Measurements from ENCODE around the gene MYZAP.
A peak's percentile ranks its signal among the peaks of the same experiment; 100 is the strongest.

MYZAP gene

GRCh38 chr15:57565311-57565710 is 26.4 kb upstream of the MYZAP start:
- DNase-seq: peak; percentile 25

GRCh38 chr15:57566834-57567233 is 24.9 kb upstream of the MYZAP start:
- no peak for DNase-seq

GRCh38 chr15:57567891-57568290 is 23.8 kb upstream of the MYZAP start:
- DNase-seq: no peak

- no peak for DNase-seq
Observed at GRCh38 chr15:57568299-57568698, 23.4 kb upstream of the MYZAP start.

GRCh38 chr15:57570340-57570739 is 21.4 kb upstream of the MYZAP start:
- no peak for DNase-seq

- no peak for DNase-seq
Observed at GRCh38 chr15:57570994-57571393, 20.7 kb upstream of the MYZAP start.

- no peak for DNase-seq
Observed at GRCh38 chr15:57571725-57572124, 20.0 kb upstream of the MYZAP start.

GRCh38 chr15:57572468-57572867 is 19.2 kb upstream of the MYZAP start:
- DNase-seq: no peak

GRCh38 chr15:57573151-57573550 is 18.6 kb upstream of the MYZAP start:
- no peak for DNase-seq

- DNase-seq: no peak
Observed at GRCh38 chr15:57575363-57575762, 16.3 kb upstream of the MYZAP start.

- DNase-seq: no peak
Observed at GRCh38 chr15:57578288-57578900, 13.3 kb upstream of the MYZAP start.

- no peak for DNase-seq
Observed at GRCh38 chr15:57580428-57580827, 11.3 kb upstream of the MYZAP start.

GRCh38 chr15:57580866-57581265 is 10.8 kb upstream of the MYZAP start:
- no peak for DNase-seq

- no peak for DNase-seq
Observed at GRCh38 chr15:57582090-57582489, 9.6 kb upstream of the MYZAP start.

- DNase-seq: no peak
Observed at GRCh38 chr15:57583282-57583681, 8.4 kb upstream of the MYZAP start.

GRCh38 chr15:57583720-57584119 is 8.0 kb upstream of the MYZAP start:
- no peak for DNase-seq

GRCh38 chr15:57586661-57587424 is 4.9 kb upstream of the MYZAP start:
- no peak for DNase-seq

- no peak for DNase-seq
Observed at GRCh38 chr15:57589281-57589680, 2.4 kb upstream of the MYZAP start.

- no peak for DNase-seq
Observed at GRCh38 chr15:57589754-57590153, 1.9 kb upstream of the MYZAP start.

- no peak for DNase-seq
Observed at GRCh38 chr15:57591237-57591821, 375 bp upstream of the MYZAP start.

- DNase-seq: no peak
Observed at GRCh38 chr15:57592426-57592825, 722 bp downstream of the MYZAP start.

- no peak for DNase-seq
Observed at GRCh38 chr15:57592836-57593420, 1.2 kb downstream of the MYZAP start.

GRCh38 chr15:57594479-57594878 is 2.8 kb downstream of the MYZAP start:
- DNase-seq: no peak

Measured in activated naive CD4-positive, alpha-beta T cell treated with Interleukin-2 at 50 U/mL for 16 hours (primary cell).